IMR-90 (cell line): ENCODE data around the gene SS18L1.

Experiments used
- CHD1 ChIP-seq: IDR thresholded peaks from 2 replicates; pipeline ENCODE4 v1.6.1; 2012; ENCODE audit warnings: low read depth, low read length, improper control_type of control experiment
- CTCF ChIP-seq: conservative IDR thresholded peaks from 2 replicates; pipeline ENCODE4 v1.5.1; 2012; ENCODE audit warnings: mild to moderate bottlenecking, low read depth, low read length, improper control_type of control experiment

DNA sequence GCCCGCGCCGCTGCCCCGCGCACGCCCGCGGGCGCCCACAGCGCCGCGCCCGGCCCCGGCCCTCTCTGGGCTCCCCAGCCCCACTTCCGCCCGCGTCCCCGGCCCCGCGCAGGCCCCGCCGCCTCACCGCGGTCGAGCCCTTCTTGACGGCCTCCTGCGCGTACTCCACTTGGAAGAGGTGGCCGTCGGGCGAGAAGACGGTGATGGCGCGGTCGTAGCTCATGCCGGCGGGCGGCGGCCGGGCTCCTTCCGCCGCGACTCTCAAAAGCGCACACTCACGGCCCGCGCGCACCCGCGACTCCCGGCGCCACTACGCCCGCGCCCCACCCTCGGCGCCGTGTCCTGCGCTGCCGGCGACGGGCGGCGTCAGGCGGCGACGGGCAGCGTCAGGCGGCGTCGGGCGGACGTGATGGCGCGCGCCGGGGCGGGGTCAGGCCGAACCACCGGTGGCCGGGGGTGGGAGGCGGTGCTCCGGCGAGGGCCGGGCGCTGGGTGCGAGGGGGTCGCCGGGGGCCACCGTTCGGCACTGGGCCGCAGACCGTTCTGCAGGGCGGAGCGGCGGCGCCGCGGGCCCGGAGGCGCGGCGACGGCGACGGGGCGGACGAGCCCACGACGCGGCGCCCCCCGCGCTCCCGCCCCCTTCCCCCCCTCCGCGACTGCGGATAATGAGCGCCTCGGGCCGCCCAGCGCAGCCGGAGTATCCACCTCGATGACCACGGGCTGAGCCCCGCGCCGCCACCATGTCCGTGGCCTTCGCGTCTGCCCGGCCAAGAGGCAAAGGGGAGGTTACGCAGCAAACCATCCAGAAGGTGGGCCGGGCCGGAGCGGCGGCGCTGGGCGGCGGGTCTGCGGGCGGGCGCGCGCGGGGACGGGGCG, at the start of gene SS18L1, which contains the start of gene PSMA7:
- TF ChIP-seq CTCF: no peak
- TF ChIP-seq CHD1: no peak
